GM12875 (cell line): Measurements from ENCODE around the gene KANSL3.

Experiments
- H3K4me3 ChIP-seq: one replicate; pipeline ENCODE4 v1.5.1; 2011; ENCODE audit warnings: low read depth, low read length, control low read depth
- CTCF ChIP-seq: IDR thresholded peaks from 2 replicates; pipeline ENCODE4 v1.5.1; 2011; ENCODE audit warnings: low read depth, mild to moderate bottlenecking, control low read depth, inconsistent platforms, low read length, moderate library complexity, borderline replicate concordance; ENCODE audit not compliant: insufficient read depth

The KANSL3 gene

DNA sequence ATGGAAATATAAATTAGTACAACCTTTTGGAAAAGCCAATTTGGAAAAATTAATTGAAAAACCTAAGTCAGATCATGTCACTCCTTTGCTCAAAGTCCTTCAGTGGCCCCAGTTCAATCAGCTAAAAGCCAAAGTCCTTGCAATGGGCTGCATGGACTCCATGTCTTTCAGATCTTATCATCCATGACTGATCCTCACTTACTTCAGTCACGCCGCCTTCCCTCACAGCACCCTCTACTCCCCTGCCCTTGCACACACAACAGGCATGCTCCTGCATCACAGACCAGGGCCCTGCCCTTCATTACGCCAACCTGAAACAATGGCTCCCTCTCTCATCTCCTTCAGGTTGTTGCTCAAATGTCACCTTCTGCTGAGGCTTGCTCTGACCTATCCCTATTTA lies 15.6 kb downstream of the KANSL3 start:
- no peak for TF ChIP-seq CTCF
- no peak overlapping the region for H3K4me3 ChIP-seq

GRCh38 chr2:96618596-96619283 lies 19.4 kb downstream of the KANSL3 start:
- H3K4me3 ChIP-seq, result no peak overlapping the region
- TF ChIP-seq CTCF, result no peak

DNA sequence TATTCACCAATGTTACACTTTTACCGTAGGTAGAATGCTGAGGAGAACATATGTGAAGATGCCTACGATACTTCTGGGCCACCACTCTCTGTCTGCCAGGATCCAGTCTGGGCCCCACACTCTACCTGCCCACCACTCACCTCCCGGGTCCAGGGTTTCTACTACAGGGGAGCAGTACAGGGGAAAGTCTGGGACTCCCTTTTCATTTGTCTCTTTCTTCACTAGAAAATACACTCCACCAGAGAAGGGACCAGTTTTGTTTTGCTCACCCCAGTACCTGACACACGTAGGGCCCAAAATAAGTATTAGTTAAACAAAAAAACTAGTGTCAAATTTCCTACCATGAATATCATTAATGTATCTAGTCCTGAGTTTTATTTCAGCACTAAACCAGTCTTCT lies 21.1 kb downstream of the KANSL3 start:
- TF ChIP-seq CTCF, result no peak
- H3K4me3 ChIP-seq, result no peak overlapping the region

DNA sequence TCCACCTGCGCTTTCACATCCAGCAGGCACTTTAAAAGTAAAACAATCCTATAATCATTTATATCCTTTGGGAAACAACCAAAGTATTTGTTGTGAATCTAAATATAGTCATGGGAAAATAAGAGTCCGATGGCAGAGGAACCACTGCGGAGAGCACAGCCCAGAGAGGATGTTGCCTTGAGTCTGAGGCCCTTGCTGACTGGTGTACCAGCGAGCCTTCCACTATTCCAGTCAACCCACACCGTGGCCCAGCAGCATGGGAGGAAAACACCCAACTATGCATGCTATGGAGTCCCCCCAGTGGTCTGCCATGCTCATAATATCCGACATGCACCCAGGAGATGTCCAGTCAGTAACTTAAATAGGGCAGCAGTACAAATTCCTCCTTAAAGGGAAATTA lies 21.6 kb downstream of the KANSL3 start:
- H3K4me3 ChIP-seq, result no peak overlapping the region
- no peak for TF ChIP-seq CTCF

DNA sequence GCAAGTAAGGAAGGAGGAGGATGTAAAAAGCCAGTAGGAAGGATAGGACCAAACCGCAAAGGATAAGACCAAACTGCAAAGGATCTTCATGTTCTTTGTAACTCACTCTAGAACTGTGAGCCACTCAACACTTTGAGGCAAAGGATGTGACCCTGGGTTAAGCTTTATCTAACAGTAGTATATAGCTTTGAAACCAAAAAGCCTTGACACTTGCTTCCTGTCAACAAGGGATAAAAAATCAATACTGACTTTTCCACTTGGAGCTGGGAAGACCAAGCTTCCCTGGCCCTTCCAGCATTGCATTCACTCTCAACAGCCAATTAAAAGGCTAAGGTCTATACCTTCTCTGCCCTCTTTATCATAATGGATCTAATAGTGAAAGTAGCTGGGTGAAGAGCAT lies 22.0 kb downstream of the KANSL3 start:
- no peak overlapping the region for H3K4me3 ChIP-seq

GRCh38 chr2:96608469-96609455 lies 29.4 kb downstream of the KANSL3 start:
- TF ChIP-seq CTCF, result no peak
- H3K4me3 ChIP-seq, result no peak overlapping the region

More for the DNA sequence above, 22.0 kb downstream of the KANSL3 start:
- no peak for TF ChIP-seq CTCF
